HuH-7 (cell line): ENCODE data around the gene ELOVL5.
"Not testable (repeated sequence)": the region's sequence is repeated elsewhere in the genome, so short reads cannot be mapped to it uniquely, and the experiment has no call there.

Experiments
- DNase-seq: peaks from one replicate; pipeline ENCODE4 v3.0.0; 2011; ENCODE audit warnings: low spot score

ELOVL5 gene, protein sequence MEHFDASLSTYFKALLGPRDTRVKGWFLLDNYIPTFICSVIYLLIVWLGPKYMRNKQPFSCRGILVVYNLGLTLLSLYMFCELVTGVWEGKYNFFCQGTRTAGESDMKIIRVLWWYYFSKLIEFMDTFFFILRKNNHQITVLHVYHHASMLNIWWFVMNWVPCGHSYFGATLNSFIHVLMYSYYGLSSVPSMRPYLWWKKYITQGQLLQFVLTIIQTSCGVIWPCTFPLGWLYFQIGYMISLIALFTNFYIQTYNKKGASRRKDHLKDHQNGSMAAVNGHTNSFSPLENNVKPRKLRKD

DNA sequence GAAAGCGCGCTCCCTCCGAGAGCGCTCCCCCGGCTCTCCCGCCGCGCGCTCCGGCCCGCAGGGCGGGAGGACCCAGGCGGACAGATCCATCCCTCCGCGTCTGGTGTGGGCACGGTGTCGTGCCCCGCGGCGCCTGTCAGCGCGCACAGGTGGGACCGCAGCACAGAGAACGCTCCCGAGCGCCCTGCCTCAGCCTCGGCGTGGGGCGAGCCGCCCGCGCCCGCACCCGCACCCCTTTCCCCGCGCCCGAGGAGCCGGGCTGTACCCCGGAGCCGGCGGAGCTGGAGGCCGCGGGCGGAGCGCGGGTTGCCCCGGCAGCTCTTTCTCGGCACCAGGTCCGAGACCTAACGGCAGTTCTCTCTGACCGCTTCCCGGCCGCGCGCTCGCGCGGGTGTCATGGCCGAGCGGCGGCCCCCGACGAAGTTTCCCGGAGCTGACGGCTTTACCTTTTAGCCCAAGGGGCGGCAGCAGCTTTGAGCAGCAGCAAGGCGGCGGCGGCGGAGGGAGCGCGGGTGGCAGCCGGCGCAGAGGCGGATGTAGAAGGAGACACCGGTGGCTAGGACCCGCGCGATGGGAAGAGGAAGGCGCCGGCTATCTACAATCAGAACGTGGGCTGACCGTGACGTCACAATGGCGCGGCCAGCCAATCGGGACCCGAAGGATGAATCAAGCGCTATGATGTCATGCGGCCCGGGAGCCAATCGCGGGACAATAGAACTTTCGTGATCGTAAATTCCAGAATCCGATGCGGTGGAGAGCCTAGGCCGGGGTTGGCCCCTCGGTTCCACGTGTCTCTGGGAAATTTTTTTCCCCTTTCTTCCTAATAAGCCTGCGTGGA is at the start of gene ELOVL5:
ELOVL5 (minus strand) TSS at position 580 of the 838 bp plus-strand sequence. CDS start 53,251 bp downstream, outside the sequence.
- peak; percentile 79 for DNase-seq

DNA sequence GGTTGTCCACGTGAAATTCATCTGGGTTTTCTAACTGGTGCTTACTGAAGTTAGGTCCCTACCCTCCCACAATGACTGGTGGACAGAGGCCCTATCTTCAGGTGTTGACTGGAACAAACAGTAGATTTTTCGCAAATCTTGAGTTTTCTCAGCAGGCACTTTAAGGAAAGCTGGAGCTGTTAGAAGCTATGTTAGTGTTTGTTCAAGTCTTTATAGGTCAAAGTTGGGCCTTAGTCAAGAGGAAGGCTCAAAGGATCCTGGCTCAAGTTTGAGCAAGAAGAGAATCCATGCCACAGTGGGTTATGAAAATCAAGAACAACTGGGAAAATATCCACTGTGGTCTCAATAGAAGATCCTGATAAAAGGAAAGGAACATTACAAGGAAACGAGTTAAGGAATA is 48.5 kb upstream of the ELOVL5 start:
- DNase-seq = no peak

DNA sequence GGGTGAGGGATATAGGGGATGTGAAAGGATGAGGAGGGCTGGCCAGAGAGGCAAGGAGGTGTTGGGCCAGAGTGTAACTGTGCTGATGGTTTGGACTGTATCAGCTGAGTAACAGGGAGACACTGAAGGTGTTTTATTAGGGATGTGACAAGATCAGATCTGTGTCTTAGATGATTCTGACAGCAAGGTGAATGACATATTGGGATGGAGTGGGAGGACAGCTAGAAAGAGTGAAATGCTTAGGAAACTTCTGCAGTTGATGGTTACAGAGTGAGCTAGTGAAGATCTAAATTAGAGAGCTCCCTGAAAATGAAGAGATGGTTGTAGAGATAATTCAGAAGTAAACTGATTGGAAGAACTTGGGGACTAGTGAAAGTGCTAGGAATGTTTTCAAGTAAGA is 47.2 kb upstream of the ELOVL5 start:
- DNase-seq = no peak

DNA sequence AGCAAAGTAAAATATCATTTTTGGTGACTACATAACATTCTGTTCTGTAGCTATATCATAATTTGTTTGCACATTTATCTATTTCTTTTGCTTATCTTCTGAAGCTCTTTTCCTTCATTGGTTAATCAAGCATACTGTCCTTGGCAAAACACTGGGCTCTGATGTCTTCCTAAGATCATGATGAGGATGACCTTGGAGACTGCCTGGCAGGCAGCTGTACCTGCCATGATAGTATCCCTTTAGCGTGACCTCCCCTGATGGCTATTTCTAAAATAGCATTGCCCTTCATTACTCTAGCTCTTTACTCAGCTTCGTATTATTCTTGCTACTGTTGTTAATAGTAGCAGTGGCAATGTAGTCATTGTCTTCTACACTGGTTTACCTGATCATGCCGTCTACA is 46.0 kb upstream of the ELOVL5 start:
- DNase-seq = no peak

DNA sequence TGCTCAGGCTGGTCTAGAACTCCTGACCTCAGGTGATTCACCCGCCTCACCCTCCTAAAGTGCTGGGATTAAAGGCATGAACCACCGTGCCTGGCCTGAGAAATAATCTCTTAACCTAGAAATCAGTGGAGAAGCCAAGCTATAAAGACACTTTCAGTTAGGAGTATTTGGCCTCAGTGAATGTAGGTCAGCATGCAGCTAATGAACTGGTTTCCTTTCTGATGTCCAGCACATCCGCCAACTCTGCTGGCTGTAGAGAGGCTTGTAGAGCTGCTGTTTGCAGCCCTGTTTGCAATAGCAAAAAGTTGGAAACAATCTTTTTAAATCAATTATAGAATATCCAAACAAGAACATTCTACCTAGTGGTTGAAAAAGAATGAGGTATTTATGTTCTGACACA is 42.4 kb upstream of the ELOVL5 start:
- no peak for DNase-seq

DNA sequence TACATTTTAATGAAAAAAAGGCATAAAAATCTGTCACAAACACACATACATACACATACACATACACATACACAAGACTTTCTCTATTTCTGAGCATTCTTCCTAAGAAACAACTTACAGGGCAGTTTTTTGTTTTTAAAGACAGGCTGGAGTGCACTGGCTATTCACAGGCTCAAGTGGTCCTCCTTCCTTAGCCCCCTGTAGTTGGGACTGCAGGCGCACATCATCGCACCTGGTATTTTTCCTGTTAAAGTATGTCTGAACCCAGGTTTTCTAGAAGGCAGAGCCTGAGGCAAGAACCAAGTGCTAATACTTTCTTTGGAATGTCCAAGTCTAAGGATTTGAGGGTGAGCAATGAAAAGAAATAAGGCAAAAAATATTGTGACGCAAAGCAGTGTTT is 41.3 kb upstream of the ELOVL5 start:
- no peak for DNase-seq

DNA sequence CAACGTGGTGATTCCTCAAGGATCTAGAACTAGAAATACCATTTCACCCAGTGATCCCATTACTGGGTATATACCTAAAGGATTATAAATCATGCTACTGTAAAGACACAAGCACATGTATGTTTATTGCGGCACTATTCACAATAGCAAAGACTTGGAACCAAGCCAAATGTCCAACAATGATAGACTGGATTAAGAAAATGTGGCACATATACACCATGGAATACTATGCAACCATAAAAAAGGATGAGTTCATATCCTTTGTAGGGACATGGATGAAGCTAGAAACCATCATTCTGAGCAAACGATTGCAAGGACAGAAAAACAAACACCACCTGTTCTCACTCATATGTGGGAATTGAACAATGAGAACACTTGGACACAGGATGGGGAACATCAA is 39.9 kb upstream of the ELOVL5 start:
- not testable (repeated sequence) for DNase-seq

DNA sequence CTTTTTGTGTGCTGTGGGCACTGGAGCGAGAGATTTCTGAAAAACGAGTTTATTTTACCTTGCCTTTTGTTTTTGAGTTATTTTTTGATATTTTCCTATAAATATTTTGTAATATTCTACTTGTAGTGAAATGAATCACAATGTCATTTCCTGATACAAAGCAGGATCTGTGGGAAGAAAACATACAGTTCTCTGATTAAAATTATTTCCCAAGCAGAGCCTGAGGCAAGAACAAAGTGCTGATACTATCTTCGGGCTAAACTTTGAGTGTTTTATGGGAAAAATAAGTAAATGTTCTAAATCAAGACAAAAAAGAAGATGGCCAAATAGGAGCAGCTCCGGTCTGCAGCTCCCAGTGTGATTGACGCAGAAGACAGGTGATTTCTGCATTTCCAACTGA is 33.7 kb upstream of the ELOVL5 start:
- no peak for DNase-seq

DNA sequence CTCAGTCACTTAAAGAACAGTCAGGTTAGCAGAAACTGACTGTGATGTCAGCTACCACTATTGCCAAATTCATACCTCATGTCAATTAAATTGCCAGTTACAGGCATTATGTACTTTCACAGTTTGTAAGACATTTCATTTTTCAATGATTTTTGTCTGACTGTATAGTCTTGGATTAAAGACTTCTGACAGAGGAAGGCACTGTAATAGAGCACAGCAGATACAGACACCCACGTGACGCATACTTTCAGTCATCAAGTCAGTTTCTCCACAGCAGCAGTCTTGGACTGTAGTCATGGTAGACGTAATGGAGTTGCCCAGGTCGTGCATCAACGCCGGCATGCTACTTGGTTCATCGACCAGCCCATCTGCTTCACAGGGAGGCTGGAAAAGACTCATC is 29.5 kb upstream of the ELOVL5 start:
- DNase-seq = no peak

DNA sequence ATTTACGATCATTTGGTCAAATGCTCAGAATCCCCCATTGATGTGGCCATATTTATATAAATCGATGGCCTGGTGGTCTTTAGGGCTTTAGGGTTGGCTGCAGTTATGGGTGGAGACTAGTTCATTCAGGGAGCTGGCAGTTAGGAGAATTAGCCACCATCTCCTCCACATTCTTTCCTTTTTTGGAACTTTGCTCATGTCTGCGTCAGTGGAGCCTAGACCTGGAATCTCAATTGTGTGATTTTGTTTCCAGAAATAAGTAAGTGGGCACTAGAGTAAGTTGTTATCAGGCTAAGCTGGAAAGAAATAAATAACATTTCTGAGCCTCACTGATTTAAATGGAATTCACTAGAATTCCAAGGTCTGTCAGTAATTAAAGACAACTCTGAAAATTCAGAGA is 29.0 kb upstream of the ELOVL5 start:
- DNase-seq = no peak

DNA sequence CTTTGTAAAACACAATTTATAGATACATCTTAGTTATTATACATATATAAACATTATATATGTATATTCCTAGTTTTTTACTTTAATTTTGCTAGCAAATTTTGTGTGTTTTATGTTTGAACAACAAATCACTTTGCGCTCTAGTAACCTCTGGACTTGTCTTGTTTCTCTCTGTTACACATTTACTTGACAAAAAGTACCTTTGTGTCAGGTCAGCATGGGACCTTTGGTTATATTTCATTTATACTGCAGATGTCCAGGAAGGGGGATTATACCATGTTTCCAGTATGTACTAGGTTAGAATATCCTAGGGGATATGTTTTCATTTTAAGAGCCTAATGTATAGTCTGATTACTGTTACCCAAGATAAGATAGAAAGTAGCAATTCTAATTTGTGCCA is 28.5 kb upstream of the ELOVL5 start:
- DNase-seq = no peak

DNA sequence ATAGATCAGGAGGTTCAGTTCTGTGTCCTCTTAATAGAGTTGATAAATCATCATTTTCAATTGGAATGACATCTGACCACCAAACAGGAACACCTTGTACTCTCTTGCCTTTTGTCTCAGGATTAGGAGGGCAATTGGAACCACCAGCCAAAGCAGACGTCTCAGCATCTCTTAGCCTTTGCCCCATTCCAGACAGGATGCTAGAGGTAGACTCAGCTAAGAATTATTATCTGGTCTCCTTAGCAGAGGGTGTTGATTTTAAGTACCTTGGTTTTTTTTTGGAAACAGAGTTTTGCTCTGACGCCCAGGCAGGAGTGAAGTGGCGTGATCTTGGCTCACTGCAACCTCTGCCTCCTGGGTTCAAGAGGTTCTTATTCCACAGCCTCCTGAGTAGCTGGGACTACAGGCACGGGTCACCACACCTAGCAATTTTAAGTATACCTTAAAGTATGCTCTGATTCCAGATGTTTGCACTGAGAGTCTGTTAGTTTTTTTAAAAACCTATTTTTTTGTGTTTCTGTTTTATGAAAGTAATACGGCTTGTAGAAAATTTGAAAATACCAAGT is 28.0 kb upstream of the ELOVL5 start:
- no peak for DNase-seq

DNA sequence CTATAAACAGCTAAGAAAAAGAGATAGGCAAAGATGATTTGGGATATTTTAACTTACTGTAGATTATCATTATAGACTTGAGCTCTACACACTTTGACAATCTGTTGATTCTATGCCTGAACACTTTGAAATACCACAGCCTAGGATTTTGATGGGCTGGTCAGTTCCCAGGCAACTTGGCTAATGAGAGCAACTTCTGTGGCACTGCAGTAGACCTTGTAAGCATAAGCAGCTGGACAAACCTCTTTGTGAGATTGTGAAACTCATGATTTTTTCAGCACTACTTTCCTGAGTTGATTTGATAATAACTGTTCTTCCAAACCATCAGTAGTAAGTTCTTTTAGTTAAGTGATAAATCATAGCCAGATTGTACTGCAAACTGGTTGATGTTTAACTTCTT is 27.1 kb upstream of the ELOVL5 start:
- DNase-seq = no peak

DNA sequence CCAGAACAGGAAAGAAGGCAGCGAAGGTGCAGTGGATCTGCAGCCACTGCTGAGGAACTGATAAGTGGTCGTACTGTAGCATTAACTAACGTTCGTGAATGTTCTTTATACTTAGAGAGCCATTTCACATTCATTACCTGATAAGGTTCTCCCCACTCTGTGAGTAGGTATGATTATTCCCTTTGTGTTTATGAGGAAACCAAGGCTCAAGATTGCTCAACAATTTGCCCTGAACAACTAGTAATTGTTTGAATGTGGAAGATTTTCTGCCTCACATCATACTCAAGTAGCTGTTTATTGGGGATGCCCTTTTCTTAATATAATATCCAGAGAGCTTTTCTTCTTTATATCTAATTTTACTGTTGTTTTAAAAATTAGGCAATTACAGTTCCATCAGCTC is 24.9 kb upstream of the ELOVL5 start:
- DNase-seq = no peak

DNA sequence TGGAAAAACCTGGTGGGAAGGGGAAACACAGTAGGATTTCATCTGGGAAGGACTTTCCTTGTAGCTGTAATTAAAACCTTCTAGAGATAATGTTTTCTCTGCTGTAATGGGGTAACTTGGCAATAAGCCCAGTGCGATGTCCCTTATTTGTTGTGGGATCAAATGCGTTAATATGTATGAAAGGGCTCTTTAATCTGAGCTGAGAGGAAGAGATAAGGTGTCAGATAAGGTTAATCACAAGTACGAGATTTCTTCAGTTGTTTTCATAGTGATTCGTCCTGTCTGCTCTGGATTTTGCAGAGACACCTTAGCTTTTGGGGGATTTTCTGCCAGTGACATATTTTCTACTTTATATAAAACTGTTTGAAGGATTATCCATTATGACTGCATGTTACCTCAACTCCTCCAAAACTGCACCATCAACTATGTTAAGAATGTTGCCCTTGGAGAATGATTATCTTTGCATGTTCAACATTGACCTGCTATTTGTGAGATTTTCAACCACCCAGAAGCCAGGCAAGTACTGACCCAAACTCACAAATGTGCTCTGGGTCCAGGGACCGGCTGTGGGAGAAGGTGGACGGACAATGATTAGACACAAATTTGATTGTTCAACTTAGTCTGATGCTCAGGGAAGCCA is 21.2 kb upstream of the ELOVL5 start:
- no peak for DNase-seq

DNA sequence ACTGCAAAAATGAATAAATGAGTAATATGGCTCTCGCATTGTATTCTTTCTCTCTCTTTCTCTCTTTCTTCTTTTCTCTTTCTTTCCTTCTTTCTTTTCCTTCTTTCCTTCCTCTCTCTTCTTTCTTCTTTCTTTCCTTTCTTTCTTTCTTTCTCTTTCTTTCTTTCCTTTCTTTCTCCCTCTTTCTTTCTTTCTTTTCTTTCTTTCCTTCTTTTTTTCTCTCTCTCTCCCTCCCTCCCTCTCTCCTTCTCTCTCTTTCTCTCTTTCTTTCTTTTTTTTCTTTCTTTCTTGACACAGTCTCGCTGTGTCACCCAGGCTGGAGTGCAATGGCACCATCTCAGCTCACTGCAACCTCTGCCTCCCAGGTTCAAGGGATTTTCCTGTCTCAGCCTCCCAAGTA is 20.3 kb upstream of the ELOVL5 start:
- DNase-seq = no peak

DNA sequence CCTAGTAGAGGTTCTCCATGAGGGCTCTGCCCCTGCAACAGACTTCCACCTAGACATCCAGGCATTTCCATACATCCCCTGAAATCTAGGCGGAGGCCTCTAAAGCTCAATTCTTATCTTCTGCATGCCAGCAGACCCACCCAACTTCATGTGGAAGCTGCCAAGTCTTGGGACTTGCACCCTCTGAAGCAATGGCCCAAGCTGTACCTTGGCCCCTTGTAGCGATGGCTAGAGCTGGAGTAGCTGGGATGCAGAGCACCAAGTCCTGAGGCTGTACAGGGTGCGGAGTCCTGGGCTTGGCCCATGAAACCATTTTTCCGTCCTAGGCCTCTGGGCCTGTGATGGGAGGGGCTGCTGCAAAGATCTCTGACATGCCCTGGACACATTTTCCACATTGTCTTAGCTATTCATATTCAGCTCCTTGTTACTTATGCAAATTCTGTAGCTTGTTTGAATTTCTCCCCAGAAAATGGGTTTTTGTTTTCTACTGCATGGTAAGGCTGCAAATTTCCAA is 17.4 kb upstream of the ELOVL5 start:
- DNase-seq = no peak

DNA sequence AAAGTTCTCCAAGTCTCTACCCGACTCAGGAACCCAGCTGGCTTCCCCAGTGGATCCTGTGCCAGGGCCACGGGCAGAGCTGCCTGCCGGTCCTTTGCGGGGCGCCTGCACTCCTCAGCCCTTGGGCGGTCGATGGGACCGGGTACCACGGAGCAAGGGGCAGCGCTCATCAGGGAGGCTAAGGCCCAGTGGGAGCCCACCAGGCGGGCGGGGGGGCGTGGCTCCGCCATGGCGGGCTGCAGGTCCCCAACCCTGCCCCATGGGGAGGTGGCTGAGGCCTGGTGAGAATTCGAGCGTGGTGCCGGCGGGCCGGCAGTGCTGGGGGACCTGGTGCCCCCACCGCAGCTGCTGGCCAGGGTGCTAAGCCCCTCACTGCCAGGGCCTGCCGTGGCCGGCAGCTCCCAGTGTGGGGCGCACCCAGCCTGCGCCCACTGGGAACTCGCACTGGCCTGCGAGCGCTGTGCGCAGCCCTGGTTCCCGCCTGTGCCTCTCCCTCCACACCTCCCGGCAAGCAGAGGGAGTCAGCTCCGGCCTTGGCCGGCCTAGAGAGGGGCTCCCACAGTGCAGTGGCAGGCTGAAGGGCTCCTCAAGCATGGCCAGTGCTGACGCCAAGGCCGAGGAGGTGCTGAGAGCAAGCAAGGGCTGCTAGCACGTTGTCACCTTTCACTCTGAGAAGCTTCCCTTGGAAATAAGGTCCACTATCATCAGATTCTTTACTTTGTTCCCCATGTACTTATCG is 14.8 kb upstream of the ELOVL5 start:
- DNase-seq = no peak

DNA sequence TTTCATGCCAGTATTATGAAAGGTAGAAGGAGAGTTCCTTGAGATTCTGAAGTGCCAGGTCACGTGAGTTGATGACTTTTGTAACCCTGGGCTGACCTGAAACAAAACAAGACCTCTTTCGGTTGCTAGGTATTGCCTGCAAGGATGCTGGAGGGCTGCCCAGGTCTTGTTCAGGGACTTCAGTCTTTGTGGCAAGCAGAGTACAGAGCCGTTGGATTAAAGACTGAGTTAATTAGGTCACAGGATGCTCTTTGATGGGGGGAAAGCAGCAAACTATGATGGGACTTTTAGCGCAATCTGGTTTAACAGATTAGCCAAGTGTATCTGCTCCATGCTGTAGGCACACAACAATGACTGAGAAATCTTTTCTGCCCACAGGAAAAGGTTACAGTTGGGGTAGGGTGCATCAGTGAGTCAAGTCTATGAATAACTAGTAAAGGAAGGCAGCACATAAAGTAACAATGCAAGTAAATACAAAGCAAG is 12.8 kb upstream of the ELOVL5 start:
- DNase-seq = no peak

DNA sequence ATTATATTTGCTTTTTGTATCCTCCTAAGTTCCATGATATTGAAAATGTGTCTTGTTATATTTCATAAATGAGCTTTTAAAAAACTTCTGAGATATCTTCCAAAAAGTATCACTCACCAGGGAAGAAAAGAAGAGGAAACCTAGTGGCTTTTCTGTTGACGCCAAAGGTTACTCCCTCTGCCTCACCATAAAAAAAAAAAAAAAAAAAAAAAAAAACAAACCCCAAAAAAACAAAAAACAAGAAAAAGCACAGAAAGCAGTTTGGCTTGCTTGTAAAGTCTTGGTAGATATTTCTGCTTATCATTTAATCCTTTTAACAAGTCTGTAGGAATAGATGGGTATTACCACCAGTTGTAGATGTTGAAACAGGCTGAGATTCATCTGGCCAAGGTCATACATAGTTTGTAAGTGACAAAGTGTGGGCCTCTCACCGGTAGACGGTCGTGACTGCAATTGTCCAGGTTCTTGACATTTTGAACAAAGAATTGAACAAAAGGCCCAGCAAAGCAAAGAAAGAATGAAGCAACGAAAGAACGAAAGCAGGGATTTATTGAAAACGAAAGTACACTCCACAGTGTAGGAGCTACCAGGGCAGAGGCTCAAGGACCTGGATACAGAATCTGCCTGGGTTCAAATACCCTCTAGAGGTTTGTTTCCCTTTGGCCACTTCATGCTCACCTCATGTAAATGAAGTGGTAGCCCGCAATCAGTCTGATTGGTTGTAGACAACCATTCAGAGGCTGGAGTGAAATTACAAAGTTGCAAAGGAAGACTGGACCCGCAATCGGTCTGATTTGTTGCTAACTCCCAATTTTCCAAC is 11.6 kb upstream of the ELOVL5 start:
- peak; percentile 29 for DNase-seq

DNA sequence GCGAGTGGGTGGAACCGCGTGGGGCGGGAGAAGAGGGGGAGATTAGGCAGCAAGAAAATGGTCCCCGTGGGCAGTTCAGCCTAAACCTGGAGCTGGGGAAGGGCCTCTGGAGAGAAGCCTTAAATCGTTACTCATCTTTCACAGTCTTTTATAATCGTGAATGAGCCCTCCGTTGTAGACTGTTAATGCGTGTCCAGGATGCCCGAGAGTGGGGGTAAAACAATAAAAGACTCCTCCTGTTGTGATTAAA is 11.0 kb upstream of the ELOVL5 start:
- DNase-seq = no peak
